SK-N-SH treated with all-trans-retinoic acid at 6 μM for 48 hours (cell line): ENCODE data around the gene IL4I1.

ENCODE experiments used
- ARNTL ChIP-seq: fragments of 450-650 bp; formaldehyde crosslinking; IDR thresholded peaks from 2 replicates; pipeline ENCODE4 v1.5.0; 2020; ENCODE audit warnings: low read depth, mild to moderate bottlenecking, moderate library complexity, borderline replicate concordance
- CSDC2 ChIP-seq: fragments of 250-450 bp; sonication (Bioruptor Pico); IDR thresholded peaks from 2 replicates; pipeline ENCODE4 v1.5.0; 2020; ENCODE audit warnings: mild to moderate bottlenecking, moderate library complexity
- ESRRG ChIP-seq: fragments of 250-450 bp; sonication (Bioruptor Pico); IDR thresholded peaks from 2 replicates; pipeline ENCODE4 v1.6.1; 2021; ENCODE audit warnings: mild to moderate bottlenecking
- OSR1 ChIP-seq: fragments of 250-450 bp; sonication (Bioruptor Pico); IDR thresholded peaks from 2 replicates; pipeline ENCODE4 v1.8.0; 2022; ENCODE audit warnings: moderate library complexity, mild to moderate bottlenecking, inconsistent platforms
- ZC3H10 ChIP-seq: fragments of 250-450 bp; sonication (Bioruptor Pico); IDR thresholded peaks from 2 replicates; pipeline ENCODE4 v1.5.1; 2021; ENCODE audit warnings: mild to moderate bottlenecking, moderate library complexity
- ZFP3 ChIP-seq: fragments of 250-450 bp; sonication (Bioruptor Pico); IDR thresholded peaks from 2 replicates; pipeline ENCODE4 v1.5.0; 2020; ENCODE audit warnings: mild to moderate bottlenecking, moderate library complexity
- ZNF565 ChIP-seq: fragments of 450-650 bp; formaldehyde crosslinking; conservative IDR thresholded peaks from 2 replicates; pipeline ENCODE4 v1.5.0; 2020; ENCODE audit warnings: low read depth, mild to moderate bottlenecking, moderate library complexity
- TF ChIP-seq, protein P1 (sequence below): fragments of 250-450 bp; sonication (Bioruptor Pico); IDR thresholded peaks from 2 replicates; pipeline ENCODE4 v1.5.0; 2020; ENCODE audit warnings: mild to moderate bottlenecking, moderate library complexity
- TF ChIP-seq, protein P2 (sequence below): fragments of 250-450 bp; sonication (Bioruptor Pico); IDR thresholded peaks from 2 replicates; pipeline ENCODE4 v1.5.1; 2021; ENCODE audit warnings: mild to moderate bottlenecking, moderate library complexity
- TF ChIP-seq, protein P3 (sequence below): fragments of 250-450 bp; sonication (Bioruptor Pico); IDR thresholded peaks from 2 replicates; pipeline ENCODE4 v1.8.0; 2021; ENCODE audit warnings: low read depth, mild to moderate bottlenecking, moderate library complexity, borderline replicate concordance

DNA sequence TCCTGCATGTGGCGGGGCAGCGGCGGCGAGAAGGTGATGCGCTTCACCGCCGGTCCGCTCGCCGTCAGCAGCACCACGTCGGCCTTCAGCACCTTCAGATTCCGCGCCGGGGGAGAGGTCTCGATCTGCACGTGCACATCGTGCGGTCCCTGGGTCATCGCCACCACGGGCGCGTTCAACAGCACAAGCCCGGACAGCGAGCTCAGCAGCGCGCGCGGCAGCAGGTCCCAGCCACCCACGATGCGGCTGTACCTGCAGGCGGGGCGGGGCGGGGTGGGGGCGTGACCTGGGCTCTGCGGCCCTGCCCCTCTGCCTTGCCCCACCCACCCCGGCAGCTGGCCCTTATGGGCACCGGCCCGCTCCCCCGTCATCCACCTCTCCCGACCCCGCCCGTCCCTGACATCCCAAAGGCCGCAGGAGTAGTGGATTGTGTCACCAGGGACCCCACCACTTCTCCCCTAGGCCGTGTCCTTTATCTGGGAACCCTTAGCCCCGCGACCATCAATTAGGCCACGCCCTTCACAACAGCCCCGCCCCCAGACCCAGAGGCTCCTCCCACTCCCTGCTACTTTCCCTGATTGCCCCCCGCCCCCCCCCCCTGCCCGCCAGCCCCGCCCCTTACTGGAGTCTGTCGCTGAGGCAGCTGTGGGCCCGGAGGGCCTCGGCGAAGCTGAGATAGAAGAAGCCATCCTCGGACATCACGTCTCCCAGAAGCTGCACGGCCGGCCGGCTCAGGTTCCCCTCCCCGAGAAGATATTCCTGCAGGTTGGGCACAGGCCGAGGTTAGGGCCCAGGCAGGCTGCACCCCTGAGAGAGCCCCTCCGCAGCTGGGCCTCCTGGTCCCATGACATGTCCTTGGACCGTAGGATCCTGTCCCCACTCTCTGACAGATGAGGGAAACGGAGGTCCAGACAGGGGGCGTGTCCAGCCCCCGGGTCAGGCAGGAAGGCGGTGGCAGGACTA is 6.1 kb downstream of the IL4I1 start:
- no peak for TF ChIP-seq ZFP3
- TF ChIP-seq, protein P1, sequence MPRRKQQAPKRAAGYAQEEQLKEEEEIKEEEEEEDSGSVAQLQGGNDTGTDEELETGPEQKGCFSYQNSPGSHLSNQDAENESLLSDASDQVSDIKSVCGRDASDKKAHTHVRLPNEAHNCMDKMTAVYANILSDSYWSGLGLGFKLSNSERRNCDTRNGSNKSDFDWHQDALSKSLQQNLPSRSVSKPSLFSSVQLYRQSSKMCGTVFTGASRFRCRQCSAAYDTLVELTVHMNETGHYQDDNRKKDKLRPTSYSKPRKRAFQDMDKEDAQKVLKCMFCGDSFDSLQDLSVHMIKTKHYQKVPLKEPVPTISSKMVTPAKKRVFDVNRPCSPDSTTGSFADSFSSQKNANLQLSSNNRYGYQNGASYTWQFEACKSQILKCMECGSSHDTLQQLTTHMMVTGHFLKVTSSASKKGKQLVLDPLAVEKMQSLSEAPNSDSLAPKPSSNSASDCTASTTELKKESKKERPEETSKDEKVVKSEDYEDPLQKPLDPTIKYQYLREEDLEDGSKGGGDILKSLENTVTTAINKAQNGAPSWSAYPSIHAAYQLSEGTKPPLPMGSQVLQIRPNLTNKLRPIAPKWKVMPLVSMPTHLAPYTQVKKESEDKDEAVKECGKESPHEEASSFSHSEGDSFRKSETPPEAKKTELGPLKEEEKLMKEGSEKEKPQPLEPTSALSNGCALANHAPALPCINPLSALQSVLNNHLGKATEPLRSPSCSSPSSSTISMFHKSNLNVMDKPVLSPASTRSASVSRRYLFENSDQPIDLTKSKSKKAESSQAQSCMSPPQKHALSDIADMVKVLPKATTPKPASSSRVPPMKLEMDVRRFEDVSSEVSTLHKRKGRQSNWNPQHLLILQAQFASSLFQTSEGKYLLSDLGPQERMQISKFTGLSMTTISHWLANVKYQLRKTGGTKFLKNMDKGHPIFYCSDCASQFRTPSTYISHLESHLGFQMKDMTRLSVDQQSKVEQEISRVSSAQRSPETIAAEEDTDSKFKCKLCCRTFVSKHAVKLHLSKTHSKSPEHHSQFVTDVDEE (CRISPR knock-in tag): no peak
- no peak for TF ChIP-seq ZNF565 (CRISPR knock-in tag)
- TF ChIP-seq CSDC2 (CRISPR knock-in tag): no peak
- TF ChIP-seq, protein P2, sequence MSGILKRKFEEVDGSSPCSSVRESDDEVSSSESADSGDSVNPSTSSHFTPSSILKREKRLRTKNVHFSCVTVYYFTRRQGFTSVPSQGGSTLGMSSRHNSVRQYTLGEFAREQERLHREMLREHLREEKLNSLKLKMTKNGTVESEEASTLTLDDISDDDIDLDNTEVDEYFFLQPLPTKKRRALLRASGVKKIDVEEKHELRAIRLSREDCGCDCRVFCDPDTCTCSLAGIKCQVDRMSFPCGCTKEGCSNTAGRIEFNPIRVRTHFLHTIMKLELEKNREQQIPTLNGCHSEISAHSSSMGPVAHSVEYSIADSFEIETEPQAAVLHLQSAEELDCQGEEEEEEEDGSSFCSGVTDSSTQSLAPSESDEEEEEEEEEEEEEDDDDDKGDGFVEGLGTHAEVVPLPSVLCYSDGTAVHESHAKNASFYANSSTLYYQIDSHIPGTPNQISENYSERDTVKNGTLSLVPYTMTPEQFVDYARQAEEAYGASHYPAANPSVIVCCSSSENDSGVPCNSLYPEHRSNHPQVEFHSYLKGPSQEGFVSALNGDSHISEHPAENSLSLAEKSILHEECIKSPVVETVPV (CRISPR knock-in tag): no peak
- no peak for TF ChIP-seq ARNTL (CRISPR knock-in tag)
- TF ChIP-seq ESRRG: no peak
- TF ChIP-seq ZC3H10 (CRISPR knock-in tag): no peak
- no peak for TF ChIP-seq OSR1 (CRISPR knock-in tag)
- TF ChIP-seq, protein P3, sequence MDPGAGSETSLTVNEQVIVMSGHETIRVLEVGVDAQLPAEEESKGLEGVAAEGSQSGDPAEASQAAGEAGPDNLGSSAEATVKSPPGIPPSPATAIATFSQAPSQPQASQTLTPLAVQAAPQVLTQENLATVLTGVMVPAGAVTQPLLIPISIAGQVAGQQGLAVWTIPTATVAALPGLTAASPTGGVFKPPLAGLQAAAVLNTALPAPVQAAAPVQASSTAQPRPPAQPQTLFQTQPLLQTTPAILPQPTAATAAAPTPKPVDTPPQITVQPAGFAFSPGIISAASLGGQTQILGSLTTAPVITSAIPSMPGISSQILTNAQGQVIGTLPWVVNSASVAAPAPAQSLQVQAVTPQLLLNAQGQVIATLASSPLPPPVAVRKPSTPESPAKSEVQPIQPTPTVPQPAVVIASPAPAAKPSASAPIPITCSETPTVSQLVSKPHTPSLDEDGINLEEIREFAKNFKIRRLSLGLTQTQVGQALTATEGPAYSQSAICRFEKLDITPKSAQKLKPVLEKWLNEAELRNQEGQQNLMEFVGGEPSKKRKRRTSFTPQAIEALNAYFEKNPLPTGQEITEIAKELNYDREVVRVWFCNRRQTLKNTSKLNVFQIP (CRISPR knock-in tag): no peak
